Stimulated activated CD4-positive, alpha-beta T cell treated with anti-CD3 and anti-CD28 coated beads, Interleukin-12 subunit alpha, Interleukin-12 subunit beta, amount 100 ng/mL, for 24 hours (primary cell): ENCODE results near the gene LSP1.

Experiments used
- DNase-seq, 2 experiments: peaks; one replicate each; pipeline ENCODE4 v3.0.0-alpha.2; 2020; ENCODE audit warnings: low read depth in 2 of 2

The LSP1 gene

GRCh38 chr11:1848640-1849430, 4.0 kb upstream of the LSP1 start:
- DNase-seq, result no peak

- no peak for DNase-seq
Measured at GRCh38 chr11:1851468-1852180, 1.3 kb upstream of the LSP1 start.

GRCh38 chr11:1852271-1852876, 510 bp upstream of the LSP1 start:
- no peak for DNase-seq

GRCh38 chr11:1853376-1854131, 670 bp downstream of the LSP1 start:
- no peak for DNase-seq

- no peak for DNase-seq
Measured at GRCh38 chr11:1854132-1854948, 1.5 kb downstream of the LSP1 start.

GRCh38 chr11:1854949-1855885, 2.3 kb downstream of the LSP1 start:
- no peak for DNase-seq

- DNase-seq, result no peak
Measured at GRCh38 chr11:1855886-1856265, 3.0 kb downstream of the LSP1 start.

GRCh38 chr11:1856306-1857005, 3.6 kb downstream of the LSP1 start:
- no peak for DNase-seq

GRCh38 chr11:1857064-1857463, 4.2 kb downstream of the LSP1 start:
- no peak for DNase-seq

- no peak for DNase-seq
Measured at GRCh38 chr11:1858154-1858553, 5.3 kb downstream of the LSP1 start.

- DNase-seq, result no peak
Measured at GRCh38 chr11:1858576-1858975, 5.7 kb downstream of the LSP1 start.

- DNase-seq, result no peak
Measured at GRCh38 chr11:1859004-1859403, 6.1 kb downstream of the LSP1 start.

GRCh38 chr11:1860108-1860507, 7.2 kb downstream of the LSP1 start:
- DNase-seq, result no peak

- no peak for DNase-seq
Measured at GRCh38 chr11:1861435-1862411, 8.8 kb downstream of the LSP1 start.

GRCh38 chr11:1862588-1863351, 9.9 kb downstream of the LSP1 start:
- DNase-seq, result no peak

GRCh38 chr11:1863352-1864216, 10.7 kb downstream of the LSP1 start:
- no peak for DNase-seq

- no peak for DNase-seq
Measured at GRCh38 chr11:1864231-1864630, 11.3 kb downstream of the LSP1 start.
